ENCODE data around the gene TBC1D23. TPM values are rescaled to one million over a fixed set of nuclear protein-coding genes. Genes with fewer than 3 reads are reported as not detected.
"Not testable (repeated sequence)": the region's sequence is repeated elsewhere in the genome, so short reads cannot be mapped to it uniquely, and the experiment has no call there.

TBC1D23 gene
- total and polyA plus RNA-seq, 4 donors: 8.7 to 30.3 (median 17.8) TPM

DNA sequence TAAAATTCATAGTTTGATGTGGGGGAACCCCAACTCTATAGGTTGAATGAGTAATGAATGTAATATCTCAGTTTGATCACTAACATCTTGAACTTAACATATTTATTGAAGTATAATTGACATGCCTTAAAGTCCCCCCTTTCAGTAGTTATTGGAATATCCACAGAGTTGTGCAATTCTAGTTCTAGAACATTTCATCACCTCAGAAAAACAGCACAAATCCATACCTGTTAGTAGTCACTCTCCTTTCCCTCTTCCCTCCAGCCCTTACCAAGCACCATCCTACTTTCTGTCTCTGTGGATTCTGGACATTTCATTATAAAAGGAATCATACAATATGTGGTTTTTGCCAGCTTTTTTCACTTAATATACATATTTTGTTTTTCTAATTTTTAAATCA is 65.0 kb downstream of the TBC1D23 start:
- Histone ChIP-seq H3K36me3 (ENCODE audit: control insufficient read depth in 4 of 4, insufficient read depth in 3 of 4, low read depth in 1 of 4, low read length in 3 of 4) (peaks cover 0 to 2% (median under 1%) of the 10 kb centered on the region in 4 donors), H3K27ac (ENCODE audit: low read depth in 1 of 2, low read length in 2 of 2) (peak overlapping the region in 1 of 2 donors; percentile 13)
- TF ChIP-seq HNF4G (IDR thresholded peaks at IDR 0.05): no peak
- peak in 1 of 2 donors; percentile 12 for TF ChIP-seq HNF4A (conservative IDR thresholded peaks at IDR 0.05)
- no peak for TF ChIP-seq RAD21 (IDR thresholded peaks at IDR 0.05)
- TF ChIP-seq TAF1 (conservative IDR thresholded peaks at IDR 0.05): no peak
- no peak for TF ChIP-seq ZBTB33 (IDR thresholded peaks at IDR 0.05)
- no peak for TF ChIP-seq GABPA (IDR thresholded peaks at IDR 0.05 in 1 of 2, conservative IDR thresholded peaks at IDR 0.05 in 1 of 2)
- no peak for TF ChIP-seq YY1 (IDR thresholded peaks at IDR 0.05)
- TF ChIP-seq, protein P1, sequence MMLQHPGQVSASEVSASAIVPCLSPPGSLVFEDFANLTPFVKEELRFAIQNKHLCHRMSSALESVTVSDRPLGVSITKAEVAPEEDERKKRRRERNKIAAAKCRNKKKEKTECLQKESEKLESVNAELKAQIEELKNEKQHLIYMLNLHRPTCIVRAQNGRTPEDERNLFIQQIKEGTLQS (IDR thresholded peaks at IDR 0.05): peak; percentile 62

GRCh38 chr3:100327377-100327776 is 66.6 kb downstream of the TBC1D23 start:
- 98% methylated on average over 5 of the region's 5 CpGs for WGBS
- not testable (repeated sequence) for DNase-seq (ENCODE audit: low spot score)

More for the DNA sequence above, 65.0 kb downstream of the TBC1D23 start:
- DNase-seq (ENCODE audit: low spot score): no peak
- H3K27me3 ChIP-seq (ENCODE audit: control insufficient read depth in 4 of 4, insufficient read depth in 4 of 4, low read length in 3 of 4): no peaks in the 10 kb centered on the region
- H3K4me3 ChIP-seq (ENCODE audit: low read depth in 1 of 3, low read length in 3 of 3): no peak overlapping the region
- no peaks in the 10 kb centered on the region for H3K9me3 ChIP-seq (ENCODE audit: control insufficient read depth in 4 of 4, low read length in 3 of 4)
- H3K9ac ChIP-seq (ENCODE audit: low read depth in 1 of 2, low read length in 2 of 2): no peak overlapping the region
- H3K4me1 ChIP-seq (ENCODE audit: control insufficient read depth in 4 of 4, insufficient read depth in 4 of 4, low read length in 3 of 4): peaks cover 0 to 40% (median 18%) of the 10 kb centered on the region in 4 donors

DNA sequence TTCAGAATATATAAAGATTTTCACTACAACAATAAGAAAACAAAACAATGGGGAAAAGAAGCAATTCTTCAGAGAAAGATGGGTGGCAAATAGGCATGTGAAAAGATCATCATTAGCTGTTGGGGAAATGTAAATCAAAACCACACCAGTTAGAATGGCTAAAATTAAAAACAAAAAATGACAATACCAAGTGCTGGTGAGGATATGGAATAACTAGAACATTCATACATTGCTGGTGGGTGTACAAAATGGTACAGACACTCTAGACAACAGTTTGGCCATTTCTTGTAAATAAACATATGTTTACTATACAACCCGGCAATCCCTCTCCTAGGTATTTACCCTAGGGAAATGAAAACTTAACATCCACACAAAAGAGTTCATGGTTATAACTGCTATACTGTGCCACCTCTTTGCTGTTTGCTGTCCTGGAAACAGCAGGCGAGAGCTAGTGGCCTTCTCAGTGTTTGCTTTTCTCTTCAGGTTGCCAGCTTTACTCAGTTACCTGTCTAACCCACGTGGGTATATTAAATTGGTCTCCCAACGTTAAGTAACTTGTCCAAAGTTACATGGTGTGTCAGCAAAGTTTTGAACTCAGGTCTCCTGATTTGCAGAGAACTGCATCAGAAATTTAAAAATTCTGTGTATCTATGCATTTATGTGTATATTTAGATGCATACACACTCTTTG is 69.2 kb downstream of the TBC1D23 start:
- H3K4me1 ChIP-seq (ENCODE audit: control insufficient read depth in 4 of 4, insufficient read depth in 4 of 4, low read length in 3 of 4): peaks cover 1 to 51% (median 22%) of the 10 kb centered on the region in 4 donors
- H3K27ac ChIP-seq (ENCODE audit: low read depth in 1 of 2, low read length in 2 of 2): peak overlapping the region; percentile 57 to 61
- DNase-seq (ENCODE audit: low spot score): no peak
- H3K36me3 ChIP-seq (ENCODE audit: control insufficient read depth in 4 of 4, insufficient read depth in 3 of 4, low read depth in 1 of 4, low read length in 3 of 4): no peaks in the 10 kb centered on the region
- no peak overlapping the region for H3K4me3 ChIP-seq (ENCODE audit: low read depth in 1 of 3, low read length in 3 of 3)
- 34% methylated on average over 4 of the region's 4 CpGs for WGBS
- no peak overlapping the region for H3K9ac ChIP-seq (ENCODE audit: low read depth in 1 of 2, low read length in 2 of 2)
- no peaks in the 10 kb centered on the region for H3K27me3 ChIP-seq (ENCODE audit: control insufficient read depth in 4 of 4, insufficient read depth in 4 of 4, low read length in 3 of 4)
- H3K9me3 ChIP-seq (ENCODE audit: control insufficient read depth in 4 of 4, low read length in 3 of 4): no peaks in the 10 kb centered on the region
- peak; percentile 44 to 65 for TF ChIP-seq RXRA (IDR thresholded peaks at IDR 0.05)
- TF ChIP-seq MAX (IDR thresholded peaks at IDR 0.05): peak; percentile 14
- no peak for TF ChIP-seq TAF1 (conservative IDR thresholded peaks at IDR 0.05)
- TF ChIP-seq, protein P2, sequence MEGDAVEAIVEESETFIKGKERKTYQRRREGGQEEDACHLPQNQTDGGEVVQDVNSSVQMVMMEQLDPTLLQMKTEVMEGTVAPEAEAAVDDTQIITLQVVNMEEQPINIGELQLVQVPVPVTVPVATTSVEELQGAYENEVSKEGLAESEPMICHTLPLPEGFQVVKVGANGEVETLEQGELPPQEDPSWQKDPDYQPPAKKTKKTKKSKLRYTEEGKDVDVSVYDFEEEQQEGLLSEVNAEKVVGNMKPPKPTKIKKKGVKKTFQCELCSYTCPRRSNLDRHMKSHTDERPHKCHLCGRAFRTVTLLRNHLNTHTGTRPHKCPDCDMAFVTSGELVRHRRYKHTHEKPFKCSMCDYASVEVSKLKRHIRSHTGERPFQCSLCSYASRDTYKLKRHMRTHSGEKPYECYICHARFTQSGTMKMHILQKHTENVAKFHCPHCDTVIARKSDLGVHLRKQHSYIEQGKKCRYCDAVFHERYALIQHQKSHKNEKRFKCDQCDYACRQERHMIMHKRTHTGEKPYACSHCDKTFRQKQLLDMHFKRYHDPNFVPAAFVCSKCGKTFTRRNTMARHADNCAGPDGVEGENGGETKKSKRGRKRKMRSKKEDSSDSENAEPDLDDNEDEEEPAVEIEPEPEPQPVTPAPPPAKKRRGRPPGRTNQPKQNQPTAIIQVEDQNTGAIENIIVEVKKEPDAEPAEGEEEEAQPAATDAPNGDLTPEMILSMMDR (IDR thresholded peaks at IDR 0.05; ENCODE audit: low read depth, low read length, missing input control): no peak
- TF ChIP-seq NR2F2 (IDR thresholded peaks at IDR 0.05): no peak
- no peak for TF ChIP-seq GABPA (IDR thresholded peaks at IDR 0.05 in 1 of 2, conservative IDR thresholded peaks at IDR 0.05 in 1 of 2)
- TF ChIP-seq HNF4G (IDR thresholded peaks at IDR 0.05): no peak
- peak; percentile 28 to 67 for TF ChIP-seq HNF4A (conservative IDR thresholded peaks at IDR 0.05)
- peak; percentile 49 for TF ChIP-seq FOXA1 (IDR thresholded peaks at IDR 0.05)
- peak; percentile 47 for TF ChIP-seq SP1 (IDR thresholded peaks at IDR 0.05)
- TF ChIP-seq ZBTB33 (IDR thresholded peaks at IDR 0.05): no peak
- TF ChIP-seq REST (IDR thresholded peaks at IDR 0.05): no peak
- no peak for TF ChIP-seq JUND (IDR thresholded peaks at IDR 0.05)
- TF ChIP-seq FOXA2 (IDR thresholded peaks at IDR 0.05): peak; percentile 70
- TF ChIP-seq YY1 (IDR thresholded peaks at IDR 0.05): peak; percentile 52

More at GRCh38 chr3:100327377-100327776, 66.6 kb downstream of the TBC1D23 start:
- H3K9ac ChIP-seq (ENCODE audit: low read depth in 1 of 2, low read length in 2 of 2); H3K36me3 ChIP-seq (ENCODE audit: control insufficient read depth in 4 of 4, insufficient read depth in 3 of 4, low read depth in 1 of 4, low read length in 3 of 4); H3K27ac ChIP-seq (ENCODE audit: low read depth in 1 of 2, low read length in 2 of 2); H3K4me3 ChIP-seq (ENCODE audit: low read depth in 1 of 3, low read length in 3 of 3); H3K9me3 ChIP-seq (ENCODE audit: control insufficient read depth in 4 of 4, low read length in 3 of 4); H3K27me3 ChIP-seq (ENCODE audit: control insufficient read depth in 4 of 4, insufficient read depth in 4 of 4, low read length in 3 of 4): not testable (repeated sequence)
- H3K4me1 ChIP-seq (ENCODE audit: control insufficient read depth in 4 of 4, insufficient read depth in 4 of 4, low read length in 3 of 4): peaks cover 0 to 51% (median 24%) of the 10 kb centered on the region in 4 donors

Measured in liver (tissue), 9 donors.